HEK293T (cell line): Measurements from ENCODE around the gene PEAK1.

ENCODE experiments used
- CTCF ChIA-PET: fragments of 350-600 bp; formaldehyde crosslinking; extraction: SDS; loops from one replicate; lab custom pipeline; 2021; ENCODE audit warnings: antibody characterized with exemption, inconsistent platforms; lab: Yijun Ruan, JAX
- POLR2A ChIA-PET: fragments of 350-600 bp; formaldehyde crosslinking; extraction: SDS; loops from one replicate; lab custom pipeline; 2020; ENCODE audit warnings: antibody characterized with exemption, inconsistent platforms; lab: Yijun Ruan, JAX
- DNase-seq: peaks from one replicate; pipeline ENCODE4 v3.0.0; 2012; ENCODE audit warnings: mixed read lengths; ENCODE audit errors: extremely low spot score
- ARNT ChIP-seq: fragments of 450-650 bp; IDR thresholded peaks from 2 replicates; pipeline ENCODE4 v1.6.1; 2017; ENCODE audit warnings: mild to moderate bottlenecking
- BHLHE40 ChIP-seq: fragments of 450-650 bp; IDR thresholded peaks from 2 replicates; pipeline ENCODE4 v1.6.1; 2016; ENCODE audit warnings: mild to moderate bottlenecking, moderate library complexity, borderline replicate concordance
- CTBP1 ChIP-seq: fragments of 450-650 bp; IDR thresholded peaks from 2 replicates; pipeline ENCODE4 v1.6.1; 2016; ENCODE audit warnings: borderline replicate concordance
- ELF4 ChIP-seq: fragments of 450-650 bp; IDR thresholded peaks from 2 replicates; pipeline ENCODE4 v1.6.1; 2017; ENCODE audit warnings: antibody characterized with exemption
- FOXA1 ChIP-seq: fragments of 450-650 bp; IDR thresholded peaks from 2 replicates; pipeline ENCODE4 v1.6.1; 2016; ENCODE audit warnings: mild to moderate bottlenecking
- FOXK2 ChIP-seq: fragments of 450-650 bp; IDR thresholded peaks from 2 replicates; pipeline ENCODE4 v1.6.1; 2016; ENCODE audit warnings: mild to moderate bottlenecking
- FOXM1 ChIP-seq: fragments of 450-650 bp; IDR thresholded peaks from 2 replicates; pipeline ENCODE4 v1.6.1; 2017; ENCODE audit warnings: mild to moderate bottlenecking, borderline replicate concordance
- HDGF ChIP-seq: fragments of 450-650 bp; IDR thresholded peaks from 2 replicates; pipeline ENCODE4 v1.6.1; 2017; ENCODE audit warnings: antibody characterized with exemption, borderline replicate concordance
- L3MBTL2 ChIP-seq: fragments of 450-650 bp; conservative IDR thresholded peaks from 2 replicates; pipeline ENCODE4 v1.6.1; 2016; ENCODE audit warnings: mild to moderate bottlenecking
- LEF1 ChIP-seq: fragments of 450-650 bp; IDR thresholded peaks from 2 replicates; pipeline ENCODE4 v1.6.1; 2017; ENCODE audit warnings: mild to moderate bottlenecking, borderline replicate concordance
- NFRKB ChIP-seq: fragments of 450-650 bp; IDR thresholded peaks from 2 replicates; pipeline ENCODE4 v1.6.1; 2016; ENCODE audit warnings: mild to moderate bottlenecking, moderate library complexity
- PKNOX1 ChIP-seq: fragments of 450-650 bp; IDR thresholded peaks from 2 replicates; pipeline ENCODE4 v1.6.1; 2016
- SP1 ChIP-seq: fragments of 450-650 bp; IDR thresholded peaks from 2 replicates; pipeline ENCODE4 v1.6.1; 2017
- SUZ12 ChIP-seq: fragments of 450-650 bp; IDR thresholded peaks from 2 replicates; pipeline ENCODE4 v1.6.1; 2016; ENCODE audit warnings: mild to moderate bottlenecking
- TARDBP ChIP-seq: fragments of 450-650 bp; IDR thresholded peaks from 2 replicates; pipeline ENCODE4 v1.6.1; 2016
- ZNF384 ChIP-seq: fragments of 450-650 bp; IDR thresholded peaks from 2 replicates; pipeline ENCODE4 v1.6.1; 2016

The PEAK1 gene

GRCh38 chr15:77127626-77128025 lies 292.3 kb downstream of the PEAK1 start:
- TF ChIP-seq ELF4: no peak
- TF ChIP-seq FOXK2: no peak
- no peak for TF ChIP-seq ARNT
- no peak for TF ChIP-seq BHLHE40
- no peak for TF ChIP-seq SUZ12
- TF ChIP-seq L3MBTL2: no peak
- no peak for TF ChIP-seq FOXA1
- no peak for TF ChIP-seq SP1
- TF ChIP-seq FOXM1: no peak
- no peak for TF ChIP-seq NFRKB
- no peak for TF ChIP-seq LEF1
- TF ChIP-seq ZNF384: no peak
- TF ChIP-seq TARDBP: no peak
- TF ChIP-seq PKNOX1: no peak
- no peak for TF ChIP-seq CTBP1
- no peak for TF ChIP-seq HDGF
- DNase-seq: no peak
- ChIA-PET CTCF (no interaction called here), POLR2A (no interaction called here)

- no peak for DNase-seq
- TF ChIP-seq ELF4 (no peak), SUZ12 (no peak), ARNT (no peak), BHLHE40 (no peak), FOXA1 (no peak), LEF1 (no peak), TARDBP (no peak), ZNF384 (no peak), PKNOX1 (no peak), NFRKB (no peak), CTBP1 (no peak)
- CTCF ChIA-PET: interaction anchor here (0.6 kb wide), 1 partner anchor 492 kb away, joined by 3 read pairs; no protein-coding TSS in a partner anchor
- POLR2A ChIA-PET: no interaction called here
These were observed 293.2 kb downstream of the PEAK1 start for GRCh38 chr15:77126529-77127326.

DNA sequence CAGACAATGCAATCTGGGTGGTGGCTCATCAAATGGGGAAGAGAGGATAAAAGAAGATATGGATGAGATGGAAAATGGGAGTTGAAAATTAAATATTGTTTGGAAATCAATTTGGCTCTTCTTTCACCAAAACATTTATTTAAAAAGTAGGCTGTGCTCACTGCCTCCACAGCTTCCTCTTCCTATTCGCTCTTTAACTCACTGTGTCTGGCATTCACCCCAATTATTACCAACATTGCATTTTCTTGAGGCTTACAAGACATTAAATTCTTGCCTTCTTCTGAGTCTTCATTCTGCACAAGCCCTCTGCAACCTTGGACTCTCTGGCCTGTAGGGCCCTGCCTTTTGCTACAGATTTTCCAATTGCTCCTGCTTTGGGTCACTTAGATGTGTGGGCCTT lies 296.1 kb downstream of the PEAK1 start:
- no peak for DNase-seq
- POLR2A ChIA-PET: no interaction called here
- TF ChIP-seq ARNT (no peak), TARDBP (no peak), FOXM1 (no peak), FOXK2 (no peak), ZNF384 (no peak), CTBP1 (no peak), HDGF (no peak), LEF1 (no peak), SP1 (no peak), ELF4 (no peak), NFRKB (no peak), L3MBTL2 (no peak), FOXA1 (no peak), SUZ12 (no peak), PKNOX1 (no peak), BHLHE40 (no peak)
- CTCF ChIA-PET: interaction anchor here (1.1 kb wide), 1 partner anchor 373 kb away, joined by 3 read pairs; no protein-coding TSS in a partner anchor

DNA sequence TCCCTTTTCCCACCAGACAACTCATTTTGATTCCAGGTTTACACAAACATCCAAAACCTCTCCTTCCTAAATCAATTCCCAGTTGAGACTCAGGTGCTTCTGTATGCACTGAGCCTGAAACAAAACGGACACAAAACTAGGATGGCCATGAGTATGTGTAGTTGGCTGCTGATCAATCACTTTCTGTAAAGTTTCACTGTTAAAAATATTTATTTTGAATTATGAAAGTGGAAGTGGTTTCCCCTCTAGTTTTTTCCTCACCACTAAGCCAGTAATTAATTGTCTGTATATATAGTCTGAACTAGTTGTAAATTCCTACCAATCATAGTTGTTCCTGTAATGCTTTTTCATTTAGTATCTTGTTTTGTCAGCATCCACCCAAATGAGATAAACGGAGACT lies 297.3 kb downstream of the PEAK1 start:
- no peak for DNase-seq
- POLR2A ChIA-PET: no interaction called here
- TF ChIP-seq CTBP1 (no peak), ARNT (no peak), FOXA1 (no peak), BHLHE40 (no peak), SP1 (no peak), ZNF384 (no peak)
- CTCF ChIA-PET: no interaction called here

GRCh38 chr15:77121599-77121998 lies 298.3 kb downstream of the PEAK1 start:
- ChIA-PET POLR2A (no interaction called here), CTCF (no interaction called here)
- DNase-seq: no peak
- TF ChIP-seq L3MBTL2: no peak
- TF ChIP-seq NFRKB: no peak
- no peak for TF ChIP-seq SUZ12
- no peak for TF ChIP-seq CTBP1
- no peak for TF ChIP-seq PKNOX1
- no peak for TF ChIP-seq TARDBP
- no peak for TF ChIP-seq ZNF384
- TF ChIP-seq FOXM1: no peak
- TF ChIP-seq BHLHE40: no peak
- no peak for TF ChIP-seq FOXK2
- TF ChIP-seq HDGF: no peak
- no peak for TF ChIP-seq LEF1
- no peak for TF ChIP-seq ELF4
- no peak for TF ChIP-seq SP1
- TF ChIP-seq ARNT: no peak
